Measurements from ENCODE around the gene MSI2. TPM values are rescaled to one million over a fixed set of nuclear protein-coding genes. Genes with fewer than 3 reads are reported as not detected.

Gene MSI2
- total RNA-seq, 2 experiments from 2014 or later = 107 to 111 TPM

DNA sequence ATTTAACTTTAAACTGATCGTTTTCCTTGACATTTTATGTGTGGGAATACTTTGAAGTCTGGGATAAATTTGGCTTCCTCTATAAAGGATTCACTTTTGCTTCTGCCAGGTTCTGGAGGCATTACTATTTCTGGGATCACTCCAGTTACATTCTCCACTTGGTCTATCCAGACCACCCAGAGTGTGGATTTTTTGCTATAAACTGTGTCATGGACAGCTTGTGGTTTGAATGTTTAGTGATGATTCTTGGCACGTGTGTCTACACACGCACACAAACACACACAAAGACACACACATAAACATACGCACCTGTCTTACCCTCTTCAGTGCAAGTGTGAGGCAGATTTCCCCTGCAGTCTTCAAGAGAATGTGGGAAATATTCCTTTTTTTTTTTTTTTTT is 27.4 kb upstream of the MSI2 start:
- Mint-ChIP-seq H3K9me3 (no peaks in the 10 kb centered on the region), H3K4me3 (no peak overlapping the region), H3K4me1 (no peaks in the 10 kb centered on the region), H3K27me3 (peaks cover 41% of the 10 kb centered on the region), H3K27ac (no peak overlapping the region), H3K36me3 (ENCODE audit: low read depth) (no peaks in the 10 kb centered on the region)
- POLR2A ChIA-PET = no interaction called here
- no peak for DNase-seq
- CTCF ChIA-PET = no interaction called here

GRCh38 chr17:57234061-57234738 is 22.1 kb upstream of the MSI2 start:
- no peak for DNase-seq
- Mint-ChIP-seq H3K4me3 (no peak overlapping the region), H3K27me3 (peaks cover 32% of the 10 kb centered on the region), H3K4me1 (no peaks in the 10 kb centered on the region), H3K27ac (no peak overlapping the region), H3K9me3 (no peaks in the 10 kb centered on the region), H3K36me3 (ENCODE audit: low read depth) (no peaks in the 10 kb centered on the region)
- CTCF ChIA-PET = interaction anchor here (0.6 kb wide), 1 partner anchor 366 kb away, joined by 4 read pairs; no protein-coding TSS in a partner anchor
- POLR2A ChIA-PET = no interaction called here

DNA sequence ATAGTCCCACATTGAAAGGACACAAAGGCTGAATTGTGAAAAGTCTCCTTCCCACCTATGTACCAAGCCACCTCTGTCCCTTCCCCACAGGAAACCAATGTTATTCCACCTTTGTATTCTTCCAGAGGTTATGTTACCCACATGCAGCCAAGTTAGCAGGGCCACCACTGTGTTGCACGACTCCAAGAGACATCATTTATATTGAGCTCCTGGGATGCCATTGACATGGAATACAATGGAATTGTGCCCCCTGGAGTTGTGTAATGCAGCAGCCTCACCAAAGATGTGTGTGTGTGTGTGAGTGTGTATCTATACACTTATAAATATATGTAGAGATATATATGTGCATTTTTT is 21.6 kb upstream of the MSI2 start:
- Mint-ChIP-seq H3K27ac (no peak overlapping the region), H3K36me3 (ENCODE audit: low read depth) (no peaks in the 10 kb centered on the region), H3K4me1 (no peaks in the 10 kb centered on the region), H3K4me3 (no peak overlapping the region), H3K9me3 (no peaks in the 10 kb centered on the region), H3K27me3 (peaks cover 32% of the 10 kb centered on the region)
- ChIA-PET CTCF (interaction anchor here (0.6 kb wide), 1 partner anchor 367 kb away, joined by 4 read pairs; no protein-coding TSS in a partner anchor), POLR2A (no interaction called here)
- no peak for DNase-seq

DNA sequence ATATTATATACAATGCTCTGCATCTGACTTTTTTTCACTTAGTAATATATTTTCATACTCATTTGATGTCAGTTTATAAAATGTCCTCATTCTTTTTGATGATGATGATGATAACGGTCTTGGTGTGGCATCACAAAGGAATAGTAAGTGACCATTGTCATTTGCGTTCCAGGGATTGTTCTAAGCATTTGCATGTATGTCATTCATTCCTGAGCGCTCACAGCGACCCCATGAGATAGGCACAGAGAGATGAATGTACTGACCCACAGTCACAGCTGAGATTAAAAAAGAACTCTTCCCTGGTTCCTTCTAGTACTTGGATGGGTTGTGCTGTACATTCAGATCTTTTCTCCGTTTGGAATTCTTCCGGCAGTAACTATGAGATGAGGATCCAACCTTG is 21.2 kb upstream of the MSI2 start:
- H3K27ac Mint-ChIP-seq = no peak overlapping the region
- ChIA-PET POLR2A (no interaction called here), CTCF (no interaction called here)
- no peaks in the 10 kb centered on the region for H3K9me3 Mint-ChIP-seq
- no peaks in the 10 kb centered on the region for H3K4me1 Mint-ChIP-seq
- H3K36me3 Mint-ChIP-seq (ENCODE audit: low read depth) = no peaks in the 10 kb centered on the region
- peaks cover 30% of the 10 kb centered on the region for H3K27me3 Mint-ChIP-seq
- DNase-seq = no peak
- no peak overlapping the region for H3K4me3 Mint-ChIP-seq

- Mint-ChIP-seq H3K9me3 (no peaks in the 10 kb centered on the region), H3K4me1 (no peaks in the 10 kb centered on the region), H3K27me3 (peaks cover 35% of the 10 kb centered on the region), H3K36me3 (ENCODE audit: low read depth) (no peaks in the 10 kb centered on the region), H3K27ac (no peak overlapping the region), H3K4me3 (no peak overlapping the region)
- ChIA-PET POLR2A (no interaction called here), CTCF (no interaction called here)
- no peak for DNase-seq
Measured at GRCh38 chr17:57236686-57237299, 19.5 kb upstream of the MSI2 start.

GRCh38 chr17:57240648-57241047 is 15.7 kb upstream of the MSI2 start:
- Mint-ChIP-seq H3K9me3 (no peaks in the 10 kb centered on the region), H3K27me3 (peaks cover 21% of the 10 kb centered on the region), H3K27ac (no peak overlapping the region), H3K4me1 (peaks cover 5% of the 10 kb centered on the region), H3K36me3 (ENCODE audit: low read depth) (no peaks in the 10 kb centered on the region), H3K4me3 (no peak overlapping the region)
- POLR2A ChIA-PET = no interaction called here
- no peak for DNase-seq
- CTCF ChIA-PET = interaction anchor here (1.0 to 2.0 kb wide), 2 partner anchors 431 to 481 kb away, joined by 3 to 9 read pairs; no protein-coding TSS in a partner anchor

GRCh38 chr17:57242148-57242547 is 14.2 kb upstream of the MSI2 start:
- no peak for DNase-seq
- H3K4me1 Mint-ChIP-seq = peaks cover 5% of the 10 kb centered on the region
- H3K9me3 Mint-ChIP-seq = no peaks in the 10 kb centered on the region

GRCh38 chr17:57243171-57243622 is 13.1 kb upstream of the MSI2 start:
- H3K27ac Mint-ChIP-seq = no peak overlapping the region
- peak; percentile 80 for DNase-seq
- no peaks in the 10 kb centered on the region for H3K9me3 Mint-ChIP-seq
- no peaks in the 10 kb centered on the region for H3K36me3 Mint-ChIP-seq (ENCODE audit: low read depth)
- no peak overlapping the region for H3K4me3 Mint-ChIP-seq
- POLR2A ChIA-PET = interaction anchor here (0.6 to 1.2 kb wide), 5 partner anchors 9 to 429 kb away, joined by 3 to 6 read pairs (median 3); partner anchors contain the start of gene AKAP1
- peaks cover 5% of the 10 kb centered on the region for H3K4me1 Mint-ChIP-seq
- peaks cover 18% of the 10 kb centered on the region for H3K27me3 Mint-ChIP-seq
- CTCF ChIA-PET = interaction anchor here (0.6 to 4.2 kb wide), 64 partner anchors 8 to 590 kb away, joined by 3 to 48 read pairs (median 4); partner anchors contain the start of gene CCDC182

More at GRCh38 chr17:57242148-57242547, 14.2 kb upstream of the MSI2 start:
- H3K27me3 Mint-ChIP-seq = peaks cover 18% of the 10 kb centered on the region
- no peak overlapping the region for H3K4me3 Mint-ChIP-seq
- POLR2A ChIA-PET = no interaction called here
- no peak overlapping the region for H3K27ac Mint-ChIP-seq
- CTCF ChIA-PET = interaction anchor here (1.0 to 4.2 kb wide), 6 partner anchors 128 to 541 kb away, joined by 3 to 48 read pairs (median 20); partner anchors contain the start of gene CCDC182
- H3K36me3 Mint-ChIP-seq (ENCODE audit: low read depth) = no peaks in the 10 kb centered on the region

DNA sequence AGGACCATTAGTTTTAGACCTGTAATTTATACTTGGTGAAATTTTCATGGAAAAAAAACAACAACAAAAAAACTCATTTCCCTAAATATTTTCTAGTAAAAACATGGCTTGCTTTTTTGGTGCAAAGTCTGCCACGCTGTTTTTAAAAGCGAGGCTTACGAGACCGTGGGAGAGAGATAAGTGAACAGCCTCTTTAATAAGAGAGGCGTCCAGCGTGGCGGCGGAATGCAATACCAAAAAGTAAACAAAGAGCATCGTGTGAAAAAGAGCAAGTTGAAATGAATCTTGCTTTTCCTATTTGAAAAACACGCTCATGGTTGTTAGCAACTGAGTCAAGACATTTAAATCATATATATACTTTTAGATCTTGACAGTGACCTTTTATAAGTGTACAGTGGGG is 10.5 kb upstream of the MSI2 start:
- Mint-ChIP-seq H3K4me1 (peaks cover 5% of the 10 kb centered on the region), H3K27ac (no peak overlapping the region), H3K4me3 (no peak overlapping the region), H3K27me3 (peaks cover 13% of the 10 kb centered on the region), H3K9me3 (peaks cover 4% of the 10 kb centered on the region), H3K36me3 (ENCODE audit: low read depth) (no peaks in the 10 kb centered on the region)
- ChIA-PET POLR2A (no interaction called here), CTCF (interaction anchor here (1.4 kb wide), 1 partner anchor 161 kb away, joined by 3 read pairs; no protein-coding TSS in a partner anchor)
- no peak for DNase-seq

GRCh38 chr17:57246257-57246656 is 10.1 kb upstream of the MSI2 start:
- no peaks in the 10 kb centered on the region for H3K36me3 Mint-ChIP-seq (ENCODE audit: low read depth)
- DNase-seq = no peak
- ChIA-PET CTCF (no interaction called here), POLR2A (no interaction called here)
- H3K9me3 Mint-ChIP-seq = peaks cover 4% of the 10 kb centered on the region
- H3K27ac Mint-ChIP-seq = no peak overlapping the region
- H3K27me3 Mint-ChIP-seq = peaks cover 12% of the 10 kb centered on the region
- H3K4me1 Mint-ChIP-seq = peaks cover 5% of the 10 kb centered on the region
- H3K4me3 Mint-ChIP-seq = no peak overlapping the region

GRCh38 chr17:57247261-57247660 is 9.1 kb upstream of the MSI2 start:
- Mint-ChIP-seq H3K36me3 (ENCODE audit: low read depth) (no peaks in the 10 kb centered on the region), H3K27ac (no peak overlapping the region), H3K4me1 (peaks cover 5% of the 10 kb centered on the region), H3K9me3 (peaks cover 4% of the 10 kb centered on the region), H3K4me3 (no peak overlapping the region), H3K27me3 (peaks cover 12% of the 10 kb centered on the region)
- POLR2A ChIA-PET = no interaction called here
- CTCF ChIA-PET = no interaction called here
- no peak for DNase-seq

- DNase-seq = no peak
- CTCF ChIA-PET = interaction anchor here (1.2 kb wide), 1 partner anchor 118 kb away, joined by 3 read pairs; no protein-coding TSS in a partner anchor
Measured at GRCh38 chr17:57247913-57248312, 8.4 kb upstream of the MSI2 start.

GRCh38 chr17:57249520-57249919 is 6.8 kb upstream of the MSI2 start:
- no peaks in the 10 kb centered on the region for H3K36me3 Mint-ChIP-seq (ENCODE audit: low read depth)
- ChIA-PET POLR2A (no interaction called here), CTCF (interaction anchor here (0.7 kb wide), 1 partner anchor 172 kb away, joined by 3 read pairs; no protein-coding TSS in a partner anchor)
- H3K4me1 Mint-ChIP-seq = peaks cover 7% of the 10 kb centered on the region
- H3K9me3 Mint-ChIP-seq = peaks cover 4% of the 10 kb centered on the region
- peaks cover 15% of the 10 kb centered on the region for H3K27me3 Mint-ChIP-seq
- H3K4me3 Mint-ChIP-seq = no peak overlapping the region
- no peak overlapping the region for H3K27ac Mint-ChIP-seq
- no peak for DNase-seq

More at GRCh38 chr17:57247913-57248312, 8.4 kb upstream of the MSI2 start:
- H3K9me3 Mint-ChIP-seq = peaks cover 4% of the 10 kb centered on the region
- H3K36me3 Mint-ChIP-seq (ENCODE audit: low read depth) = no peaks in the 10 kb centered on the region
- peaks cover 12% of the 10 kb centered on the region for H3K27me3 Mint-ChIP-seq
- POLR2A ChIA-PET = no interaction called here
- peaks cover 5% of the 10 kb centered on the region for H3K4me1 Mint-ChIP-seq
- H3K4me3 Mint-ChIP-seq = no peak overlapping the region
- no peak overlapping the region for H3K27ac Mint-ChIP-seq

All from activated CD4-positive, alpha-beta memory T cell treated with anti-CD3 and anti-CD28 coated beads, Interleukin-2, amount 10 ng/mL, durations not matched to agents 7 days and 5 days (primary cell).